Activated T-cell treated with anti-CD3 and anti-CD28 coated beads for 1 hour (primary cell): ENCODE measurements around the gene PCSK6.

Experiments
- DNase-seq: peaks from one replicate; pipeline ENCODE4 v3.0.0-alpha.2; 2020; ENCODE audit warnings: low read depth

Gene PCSK6

GRCh38 chr15:101446518-101447167 lies 42.9 kb downstream of the PCSK6 start:
- DNase-seq = no peak

DNA sequence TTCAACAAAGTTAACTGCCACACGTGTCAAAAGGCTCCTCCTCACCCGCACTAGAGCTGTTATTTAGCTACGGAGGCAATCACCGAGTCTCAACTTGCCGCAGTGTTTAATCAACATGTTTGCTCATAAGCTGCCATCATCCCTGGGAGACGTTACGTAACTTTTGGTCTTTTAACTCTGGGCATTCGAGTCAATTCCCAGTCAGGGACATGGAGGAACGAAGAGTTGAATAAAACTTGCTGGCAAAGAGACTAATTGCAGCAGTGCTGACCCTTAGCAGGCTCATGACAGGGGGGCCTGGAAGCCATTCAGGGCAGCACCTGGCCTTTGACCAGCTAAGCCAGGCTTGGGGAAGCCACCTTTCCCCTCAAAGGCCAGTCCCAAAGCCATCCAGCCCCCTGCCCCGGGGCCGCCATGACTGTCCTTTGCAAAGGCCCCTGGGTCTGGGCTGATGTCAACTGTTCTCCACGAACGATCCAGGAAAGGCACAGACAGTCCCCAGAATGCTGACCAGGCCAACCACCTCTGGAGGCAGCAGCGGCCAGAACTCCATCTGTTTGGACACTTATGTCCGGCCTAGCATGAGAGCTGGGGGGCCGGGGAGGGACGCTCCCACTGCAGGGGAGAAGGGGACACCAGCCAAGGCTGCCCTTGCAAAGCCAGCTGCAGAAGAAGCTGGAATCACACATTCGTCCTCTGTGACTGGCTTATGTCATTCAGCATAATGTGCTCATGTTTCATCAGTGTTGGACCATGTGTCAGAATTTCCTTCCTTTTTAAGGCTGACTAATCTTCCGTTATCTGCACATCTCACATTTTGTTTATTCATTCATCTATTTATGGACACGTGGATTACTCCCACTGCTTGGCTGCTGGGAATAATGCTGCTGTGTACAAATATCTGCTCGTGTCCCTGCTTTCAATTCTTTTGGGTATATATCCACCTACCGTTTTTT lies 43.7 kb downstream of the PCSK6 start:
- DNase-seq = no peak

DNA sequence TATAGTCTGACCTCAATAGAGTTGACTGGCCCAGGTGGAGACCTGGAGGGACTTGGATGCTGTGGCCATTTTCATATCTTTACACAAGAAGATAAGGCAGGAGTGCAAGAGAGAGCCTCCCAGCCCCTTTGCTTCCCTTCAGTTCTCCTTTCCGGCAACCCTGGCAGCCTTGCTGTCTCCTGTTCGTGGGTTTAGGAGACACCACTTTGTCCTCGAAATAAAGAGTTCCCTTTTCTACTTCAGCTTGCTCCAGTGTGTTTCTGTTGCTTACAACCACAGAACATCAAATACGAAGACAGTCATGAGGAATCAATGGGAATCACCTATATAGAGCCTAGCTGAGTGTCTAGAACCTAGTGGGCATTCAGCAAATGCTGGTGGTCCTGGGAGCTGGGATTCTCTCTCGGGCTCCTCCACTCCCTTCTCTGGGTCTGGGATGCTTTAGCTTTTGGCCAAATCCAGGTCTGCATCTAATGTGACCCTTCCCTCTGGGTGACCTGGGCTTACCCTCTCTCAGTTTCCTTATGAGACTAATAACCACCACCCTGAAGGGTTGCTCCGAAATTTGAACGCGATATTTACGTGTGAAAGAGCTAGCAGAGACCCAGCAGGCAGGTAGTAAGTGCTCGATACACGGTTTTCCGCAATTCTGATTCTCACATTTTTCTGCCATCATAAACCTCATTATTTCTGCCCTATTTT lies 44.5 kb downstream of the PCSK6 start:
- DNase-seq = no peak

DNA sequence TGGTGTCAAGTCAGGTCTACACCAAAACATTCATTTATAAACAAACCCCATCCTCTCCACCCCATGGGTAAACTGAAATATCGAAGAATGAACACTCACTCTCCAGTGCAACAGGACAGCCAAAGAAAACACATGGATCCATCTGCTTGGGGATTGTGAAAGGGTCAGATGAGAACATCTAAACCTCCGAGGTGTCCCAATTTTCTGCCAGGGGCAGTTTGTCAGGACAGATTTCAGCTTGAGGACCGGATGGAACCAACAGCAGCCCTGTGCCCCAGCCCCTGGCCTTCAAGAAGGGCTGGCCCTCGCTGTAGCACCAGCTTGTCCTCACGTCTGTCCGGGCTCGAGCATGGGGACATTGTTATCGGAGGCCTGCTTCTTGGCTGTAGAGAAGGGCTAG lies 45.5 kb downstream of the PCSK6 start:
- no peak for DNase-seq

DNA sequence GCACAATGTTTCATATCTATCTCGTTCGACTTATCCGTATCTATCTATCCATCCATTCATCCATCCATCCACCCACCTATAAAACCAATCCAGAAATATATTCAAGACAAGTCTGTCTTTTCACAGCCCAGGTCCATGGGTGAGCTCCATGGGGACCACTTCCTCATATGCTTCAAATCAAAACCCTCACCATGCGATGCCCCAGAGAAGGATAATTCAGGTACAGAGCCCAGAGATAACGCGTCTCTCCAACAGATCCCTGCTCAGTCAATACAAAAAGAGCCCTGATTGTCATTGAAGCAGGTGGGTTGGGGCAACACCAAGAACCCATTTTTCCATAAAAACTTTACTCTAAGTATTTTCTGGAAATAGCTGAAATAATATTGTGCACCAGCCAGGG lies 47.2 kb downstream of the PCSK6 start:
- DNase-seq = no peak

DNA sequence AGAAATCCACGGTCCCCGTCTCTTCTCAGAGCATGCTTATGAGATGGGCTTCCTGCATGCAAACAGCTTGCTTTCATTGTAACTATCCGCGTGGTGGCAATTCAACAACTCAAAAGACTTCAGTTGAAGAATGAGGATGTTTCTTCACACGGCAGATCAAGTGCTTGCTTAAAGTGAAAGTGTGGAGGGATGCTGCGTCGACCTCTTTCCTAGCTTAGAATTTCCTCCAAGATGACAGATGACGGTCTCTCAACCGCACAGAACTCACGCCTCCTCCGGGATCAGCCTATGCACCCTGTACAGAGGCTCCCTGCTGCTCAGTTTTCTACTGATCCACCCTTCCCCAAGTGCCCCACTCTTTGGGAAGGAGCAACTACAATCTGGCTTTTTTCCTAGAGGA lies 47.8 kb downstream of the PCSK6 start:
- no peak for DNase-seq

DNA sequence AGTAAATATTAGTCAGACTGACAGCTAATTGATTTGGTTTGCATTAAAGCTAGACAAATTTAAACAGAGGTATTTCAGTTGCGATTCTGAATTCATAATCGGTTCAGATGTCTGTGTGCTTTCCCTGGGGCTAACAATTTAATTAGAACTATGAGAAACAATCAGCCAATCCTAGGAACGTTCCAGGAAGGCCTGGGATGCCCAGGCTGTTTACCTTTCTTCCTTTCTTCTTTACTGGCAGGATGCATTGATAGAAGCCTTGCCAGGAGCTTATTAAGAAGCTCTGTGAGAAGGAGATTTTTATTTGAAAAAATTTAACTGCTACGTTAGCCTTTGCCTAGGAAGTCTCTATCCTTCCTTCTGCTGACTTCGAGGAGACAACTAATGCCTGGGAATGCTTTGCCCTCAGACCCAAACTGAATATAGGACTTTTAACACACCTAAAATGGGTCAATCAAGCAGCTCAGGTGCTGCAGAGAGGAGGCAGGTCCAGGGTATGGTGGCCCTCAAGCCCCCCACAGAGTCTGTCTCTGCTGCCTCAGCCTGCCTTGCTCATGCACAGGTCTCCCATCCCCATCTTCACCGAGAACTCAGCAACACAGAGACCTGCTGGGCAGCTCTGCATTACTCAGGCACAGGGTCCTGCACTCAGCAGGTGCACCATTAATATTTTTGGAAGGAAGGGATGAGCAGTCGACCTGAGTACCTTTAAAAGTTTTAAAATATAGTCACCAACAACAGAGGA lies 48.5 kb downstream of the PCSK6 start:
- DNase-seq = no peak

- no peak for DNase-seq
These were observed 49.6 kb downstream of the PCSK6 start for GRCh38 chr15:101439920-101440319.

DNA sequence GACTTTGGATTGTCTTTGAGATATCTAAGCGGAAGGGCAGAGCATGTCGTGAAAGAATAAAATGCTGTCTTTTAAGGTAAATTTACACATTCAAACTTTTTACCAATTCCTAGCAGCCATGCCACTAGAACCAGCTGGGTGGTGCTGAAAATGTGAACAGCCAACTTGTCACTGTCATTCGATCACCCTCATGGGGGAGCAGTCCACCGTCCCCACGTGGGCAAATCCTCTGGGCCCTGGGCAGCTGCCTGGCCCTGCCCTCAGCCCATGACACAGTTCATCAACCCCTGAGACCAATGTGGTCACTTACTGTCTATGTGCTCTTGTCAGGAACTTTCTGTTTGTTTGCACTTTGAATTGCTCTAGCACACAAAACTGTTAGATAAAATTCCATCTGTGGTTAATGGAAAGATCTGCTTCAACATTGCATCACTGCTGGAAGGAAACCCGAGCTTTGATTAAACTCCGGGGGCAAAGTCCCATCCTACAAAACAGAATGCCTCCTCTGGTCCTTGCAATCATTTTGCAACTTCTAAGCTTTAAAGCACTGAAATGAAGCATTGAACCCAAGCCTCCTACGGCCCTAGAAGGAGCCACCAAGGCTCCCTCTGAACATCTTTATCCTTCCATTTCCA lies 50.1 kb downstream of the PCSK6 start:
- DNase-seq = no peak

- no peak for DNase-seq
These were observed 50.8 kb downstream of the PCSK6 start for GRCh38 chr15:101438482-101439284.

- no peak for DNase-seq
These were observed 51.7 kb downstream of the PCSK6 start for GRCh38 chr15:101437618-101438481.

DNA sequence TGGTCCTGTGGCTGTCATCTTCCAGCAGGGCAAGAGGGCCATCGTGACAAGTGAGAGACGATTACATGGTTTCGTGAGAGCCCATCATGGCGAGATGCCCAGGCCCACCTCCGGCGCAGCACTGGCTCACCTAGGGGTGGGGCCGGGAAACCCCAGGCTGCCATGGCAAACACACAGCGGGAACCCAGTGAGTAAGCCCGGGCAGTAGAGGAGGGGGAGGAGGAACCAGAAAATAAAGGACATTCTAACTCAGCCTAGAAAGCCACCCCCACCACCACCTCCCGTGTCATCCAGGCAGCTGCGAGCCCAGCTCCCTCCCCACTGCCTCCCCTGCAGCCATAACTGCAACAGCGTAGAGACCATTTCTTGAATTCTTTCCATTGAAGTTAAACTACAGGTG lies 52.3 kb downstream of the PCSK6 start:
- no peak for DNase-seq

- DNase-seq = no peak
These were observed 53.0 kb downstream of the PCSK6 start for GRCh38 chr15:101436526-101436925.

DNA sequence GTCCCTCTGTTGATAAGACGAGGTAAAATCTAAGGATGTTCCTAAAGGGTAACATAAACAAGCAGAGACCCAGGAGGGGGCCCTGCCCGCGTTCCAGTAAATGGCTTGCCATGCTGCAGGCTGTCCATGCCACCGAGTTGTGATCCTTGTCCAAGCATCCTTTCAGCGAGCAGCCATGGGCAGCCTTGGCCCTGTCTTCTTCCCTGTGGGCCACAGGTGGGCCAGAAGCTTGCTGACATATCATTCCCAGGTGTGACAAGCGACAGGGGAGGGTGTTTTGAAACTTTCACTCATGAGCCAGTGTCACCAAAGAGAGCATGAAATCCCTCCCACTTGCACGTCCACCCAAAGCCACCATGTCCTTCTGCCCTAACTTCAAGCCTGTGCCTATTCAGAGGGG lies 53.7 kb downstream of the PCSK6 start:
- DNase-seq = no peak

DNA sequence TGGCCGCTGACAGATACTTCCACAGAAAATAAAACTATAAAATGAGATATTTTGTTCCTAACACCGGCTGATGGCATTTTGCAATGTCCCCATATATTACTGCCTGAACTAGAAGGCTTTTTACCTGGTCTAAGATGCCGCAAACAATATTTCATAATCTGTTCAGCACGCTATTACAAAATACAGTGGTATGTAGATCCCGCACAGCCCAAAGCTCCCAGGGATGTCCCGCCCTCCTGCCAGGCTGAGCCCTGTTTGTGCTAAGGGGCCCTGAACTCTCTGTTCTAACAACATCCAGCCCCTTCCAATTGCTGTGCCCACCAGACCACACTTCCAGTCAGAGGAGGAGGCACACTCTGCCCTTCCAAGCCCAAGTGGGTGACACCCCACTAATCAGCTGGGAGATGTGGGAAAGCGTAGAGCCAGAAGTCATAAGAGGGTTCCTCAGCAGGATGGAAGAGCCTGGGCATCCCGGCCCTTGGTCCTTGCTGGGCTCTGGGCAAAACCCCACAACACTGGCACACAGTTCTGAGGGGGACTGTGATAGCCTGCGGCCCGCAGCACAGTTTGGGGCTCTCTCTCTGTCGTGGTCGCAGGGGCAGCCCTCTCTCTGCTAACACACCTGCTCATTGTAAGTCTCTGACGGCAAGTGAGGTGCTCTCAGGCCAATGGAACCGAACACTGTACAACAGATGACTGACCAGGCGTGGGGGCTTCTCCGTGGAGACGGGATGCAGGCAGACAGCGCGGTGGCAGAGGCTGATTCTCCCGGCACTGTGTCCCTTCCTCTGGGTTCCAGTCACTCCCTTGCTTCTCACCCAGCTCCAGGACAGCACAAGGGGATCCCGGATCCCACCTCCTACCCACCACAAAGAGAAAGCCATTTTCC lies 55.2 kb downstream of the PCSK6 start:
- DNase-seq = no peak

GRCh38 chr15:101433396-101433795 lies 56.1 kb downstream of the PCSK6 start:
- DNase-seq = no peak

GRCh38 chr15:101432982-101433381 lies 56.5 kb downstream of the PCSK6 start:
- no peak for DNase-seq

DNA sequence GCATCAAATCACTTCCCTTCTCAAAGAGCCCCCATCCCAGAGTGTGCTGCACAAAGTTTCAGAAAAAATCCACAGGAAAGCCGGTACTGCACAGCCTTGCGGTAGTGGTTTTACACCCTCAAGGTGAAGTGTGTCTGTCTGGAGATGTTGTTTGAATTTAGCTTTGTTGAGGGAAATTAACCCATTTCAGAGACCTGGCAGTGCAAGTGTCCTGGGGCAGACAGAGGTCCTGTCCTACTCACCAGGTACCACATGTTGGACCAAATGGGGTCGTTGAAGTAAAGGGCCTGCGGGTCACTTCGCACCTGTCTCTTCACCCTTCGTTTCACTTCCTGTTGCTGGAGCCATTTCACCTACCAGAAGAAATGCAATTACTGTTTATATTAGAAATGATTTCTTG lies 57.8 kb downstream of the PCSK6 start:
- DNase-seq = no peak

DNA sequence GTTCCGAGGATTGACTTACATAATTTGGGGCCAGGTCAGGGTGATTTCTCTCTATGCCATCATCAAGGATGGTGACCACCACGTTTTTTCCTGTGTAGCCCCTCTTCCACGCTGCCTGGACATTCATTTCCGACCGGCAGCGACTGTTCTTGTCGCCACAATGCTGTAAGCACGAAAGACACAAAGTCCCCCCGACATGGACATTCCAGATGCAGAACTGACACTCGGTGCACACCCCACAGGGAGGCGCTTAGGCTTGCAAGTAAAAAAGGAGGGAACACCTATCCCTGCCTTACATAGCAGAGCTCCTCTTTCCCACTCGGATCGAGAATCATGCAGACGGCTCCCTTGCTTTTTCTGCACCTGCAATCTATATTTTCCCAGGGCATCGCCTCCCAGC lies 58.2 kb downstream of the PCSK6 start:
- DNase-seq = no peak
